Breast epithelium (tissue), 3 donors: Measurements from ENCODE around the gene LRR1.

Experiments used
- CTCF ChIP-seq, 3 donors: fragments of 450-650 bp; IDR thresholded peaks; one replicate each; pipeline ENCODE4 v1.5.1; 2016 to 2017; ENCODE audit warnings: antibody characterized with exemption in 3 of 3, mild to moderate bottlenecking in 3 of 3, moderate library complexity in 3 of 3
- POLR2A ChIP-seq: fragments of 450-650 bp; IDR thresholded peaks from one replicate; pipeline ENCODE4 v1.6.1; 2016; ENCODE audit warnings: antibody characterized with exemption, mild to moderate bottlenecking, moderate library complexity
- POLR2AphosphoS5 ChIP-seq, 3 donors: sonication (generic); formaldehyde crosslinking; IDR thresholded peaks; one replicate each; pipeline ENCODE4 v1.6.1; 2017; ENCODE audit warnings: antibody characterized with exemption in 3 of 3

- TF ChIP-seq CTCF (IDR thresholded peaks at IDR 0.05) (no peak), POLR2A (no peak), POLR2AphosphoS5 (IDR thresholded peaks at IDR 0.05) (no peak)
These were observed 5.7 kb upstream of the LRR1 start for GRCh38 chr14:49593016-49593415.
